IMR-90 (cell line): ENCODE data around the gene ESR2. TPM values are rescaled to one million over a fixed set of nuclear protein-coding genes. Genes with fewer than 3 reads are reported as not detected.

Experiments used
- ATAC-seq: fragments of 200-7000 bp; cut with Tn5 transposase; 2 replicates; pipeline ENCODE4 v1.9.1; 2020; ENCODE audit warnings: low read depth, mild to moderate bottlenecking, moderate library complexity
- BruUV-seq: library from RNA; stranded (reverse); fragments of 400-500 nt; replicated peaks from 2 replicates; lab custom pipeline; 2021; lab: Mats Ljungman, UMichigan
- CTCF ChIA-PET: fragments of 300-600 bp; formaldehyde crosslinking; extraction: SDS; loops from one replicate; lab custom pipeline; 2021; ENCODE audit warnings: antibody characterized with exemption; lab: Yijun Ruan, JAX
- POLR2A ChIA-PET: fragments of 300-600 bp; sonication (Branson Sonifier 250); formaldehyde crosslinking; loops from one replicate; lab custom pipeline; 2022; ENCODE audit warnings: antibody characterized with exemption; ENCODE audit not compliant: unreplicated experiment; lab: Charles Lee
- DNase-seq: peaks from one replicate; pipeline ENCODE4 v3.0.0; 2013
- H2AFZ ChIP-seq: replicated peaks from 2 replicates; pipeline ENCODE3; 2013; ENCODE audit warnings: low read length, mild to moderate bottlenecking; ENCODE audit not compliant: poor library complexity
- H2AK5ac ChIP-seq: 2 replicates; pipeline ENCODE4 v1.6.1; 2013; ENCODE audit warnings: low read depth, low read length, inconsistent platforms
- H2AK9ac ChIP-seq: replicated peaks from 2 replicates; pipeline ENCODE3; 2013; ENCODE audit warnings: mild to moderate bottlenecking, low read depth, low read length, moderate library complexity; ENCODE audit not compliant: poor library complexity
- H2BK120ac ChIP-seq: 2 replicates; pipeline ENCODE4 v1.6.1; 2013; ENCODE audit warnings: low read depth, low read length, inconsistent platforms
- H2BK15ac ChIP-seq: 3 replicates; pipeline ENCODE4 v1.6.1; 2013; ENCODE audit warnings: low read depth, low read length, inconsistent platforms
- H2BK20ac ChIP-seq: 2 replicates; pipeline ENCODE4 v1.6.1; 2013; ENCODE audit warnings: low read depth, mild to moderate bottlenecking, inconsistent platforms, low read length, moderate library complexity
- H2BK5ac ChIP-seq: 2 replicates; pipeline ENCODE4 v1.6.1; 2013; ENCODE audit warnings: mild to moderate bottlenecking, low read depth, low read length, inconsistent platforms; ENCODE audit not compliant: poor library complexity, severe bottlenecking
- H3K14ac ChIP-seq: replicated peaks from 2 replicates; pipeline ENCODE4 v1.6.1; 2013; ENCODE audit warnings: low read depth, low read length, inconsistent platforms
- H3K18ac ChIP-seq: 2 replicates; pipeline ENCODE4 v1.6.1; 2013; ENCODE audit warnings: low read depth, low read length, control low read depth
- H3K23ac ChIP-seq: 2 replicates; pipeline ENCODE4 v1.6.1; 2013; ENCODE audit warnings: low read depth, low read length, inconsistent platforms
- H3K27ac ChIP-seq: 2 replicates; pipeline ENCODE4 v1.5.1; 2013; ENCODE audit warnings: mild to moderate bottlenecking, control low read depth, low read length; ENCODE audit not compliant: insufficient read depth
- H3K27me3 ChIP-seq: 2 replicates; pipeline ENCODE4 v1.6.1; 2013; ENCODE audit warnings: low read length; ENCODE audit not compliant: control insufficient read depth, insufficient read depth
- H3K36me3 ChIP-seq: 2 replicates; pipeline ENCODE4 v1.6.1; 2013; ENCODE audit warnings: low read length, mixed read lengths; ENCODE audit not compliant: control insufficient read depth, insufficient read depth
- H3K4ac ChIP-seq: 2 replicates; pipeline ENCODE4 v1.6.1; 2013; ENCODE audit warnings: low read depth, low read length, inconsistent platforms
- H3K4me1 ChIP-seq: 2 replicates; pipeline ENCODE4 v1.6.1; 2013; ENCODE audit warnings: low read length, mixed read lengths; ENCODE audit not compliant: control insufficient read depth, insufficient read depth
- H3K4me2 ChIP-seq: 2 replicates; pipeline ENCODE4 v1.6.1; 2013; ENCODE audit warnings: low read depth, mild to moderate bottlenecking, control low read depth, low read length, moderate library complexity
- H3K4me3 ChIP-seq: 2 replicates; pipeline ENCODE4 v1.5.1; 2013; ENCODE audit warnings: low read depth, mild to moderate bottlenecking, control low read depth, low read length, moderate library complexity; ENCODE audit not compliant: insufficient read depth
- H3K56ac ChIP-seq: 2 replicates; pipeline ENCODE4 v1.6.1; 2013; ENCODE audit warnings: low read length, inconsistent platforms; ENCODE audit not compliant: insufficient read depth; ENCODE audit errors: extremely low read depth
- H3K79me1 ChIP-seq, 2 experiments: 2 replicates each; pipeline ENCODE4 v1.6.1; 2013; ENCODE audit warnings: low read length in 2 of 2, inconsistent platforms in 1 of 2, low read depth in 1 of 2
- H3K9ac ChIP-seq: 2 replicates; pipeline ENCODE4 v1.6.1; 2013; ENCODE audit warnings: low read depth, low read length, control low read depth
- H3K9me1 ChIP-seq: 2 replicates; pipeline ENCODE4 v1.6.1; 2013; ENCODE audit warnings: low read length, inconsistent platforms; ENCODE audit not compliant: insufficient read depth
- H3K9me3 ChIP-seq: 2 replicates; pipeline ENCODE4 v1.6.1; 2013; ENCODE audit warnings: low read length; ENCODE audit not compliant: control insufficient read depth, insufficient read depth
- H4K20me1 ChIP-seq: 2 replicates; pipeline ENCODE4 v1.6.1; 2013; ENCODE audit warnings: low read length, inconsistent platforms; ENCODE audit not compliant: insufficient read depth
- H4K5ac ChIP-seq: 2 replicates; pipeline ENCODE4 v1.6.1; 2013; ENCODE audit warnings: mild to moderate bottlenecking, low read depth, low read length, control low read depth
- H4K8ac ChIP-seq, 2 experiments: 2 replicates each; pipeline ENCODE4 v1.6.1; 2013; ENCODE audit warnings: low read depth in 2 of 2, low read length in 2 of 2, control low read depth in 1 of 2, inconsistent platforms in 1 of 2
- H4K91ac ChIP-seq: 2 replicates; pipeline ENCODE4 v1.6.1; 2013; ENCODE audit warnings: low read depth, low read length, inconsistent platforms; ENCODE audit not compliant: insufficient read depth
- BHLHE40 ChIP-seq: fragments of 150-350 bp; IDR thresholded peaks from 2 replicates; pipeline ENCODE4 v1.6.1; 2016; ENCODE audit warnings: mild to moderate bottlenecking, low read depth, low read length
- CHD1 ChIP-seq: IDR thresholded peaks from 2 replicates; pipeline ENCODE4 v1.6.1; 2012; ENCODE audit warnings: low read depth, low read length, improper control_type of control experiment
- CTCF ChIP-seq: conservative IDR thresholded peaks from 2 replicates; pipeline ENCODE4 v1.5.1; 2012; ENCODE audit warnings: mild to moderate bottlenecking, low read depth, low read length, improper control_type of control experiment
- FOS ChIP-seq: fragments of 150-350 bp; IDR thresholded peaks from 2 replicates; pipeline ENCODE4 v1.6.1; 2016; ENCODE audit warnings: low read depth, low read length
- MAZ ChIP-seq: IDR thresholded peaks from 2 replicates; pipeline ENCODE4 v1.6.1; 2012; ENCODE audit warnings: low read depth, mild to moderate bottlenecking, low read length, improper control_type of control experiment, moderate library complexity, borderline replicate concordance
- MXI1 ChIP-seq: IDR thresholded peaks from 2 replicates; pipeline ENCODE4 v1.6.1; 2012; ENCODE audit warnings: low read depth, mild to moderate bottlenecking, low read length, moderate library complexity, borderline replicate concordance
- NFE2L2 ChIP-seq: fragments of 150-350 bp; IDR thresholded peaks from 2 replicates; pipeline ENCODE4 v1.6.1; 2016; ENCODE audit warnings: low read depth, mild to moderate bottlenecking, low read length
- RCOR1 ChIP-seq: IDR thresholded peaks from 2 replicates; pipeline ENCODE4 v1.6.1; 2012; ENCODE audit warnings: mild to moderate bottlenecking, low read length, improper control_type of control experiment; ENCODE audit not compliant: insufficient replicate concordance
- WGBS, 2 experiments: methylation state at CpG; one replicate each; pipeline versions ENCODE4 v1.1.5 to v1.1.7; 2013; ENCODE audit warnings: missing lambda C conversion rate in 2 of 2; ENCODE audit not compliant: insufficient read length in 1 of 2; ENCODE audit errors: extremely low coverage in 2 of 2; 5-methylcytosine and 5-hydroxymethylcytosine counted together
- dilution Hi-C: fragments of 300-500 bp; cut with HindIII; formaldehyde crosslinking; loops from one replicate; pipeline ENCODE4 v1.14.3; 2018; ENCODE audit warnings: low sequenced_read_pairs; ENCODE audit not compliant: unreplicated experiment
- in situ Hi-C: fragments of 300-500 bp; cut with MboI; formaldehyde crosslinking; loops from 3 replicates; pipeline ENCODE4 v1.14.3; 2019; ENCODE audit warnings: low sequenced_read_pairs, inconsistent platforms, mixed read lengths
- intact Hi-C: fragments of 100-400 bp; cut with micrococcal nuclease; formaldehyde crosslinking; loops from 2 replicates; pipeline ENCODE4 v1.10.0; 2022
- polyA plus RNA-seq, 3 experiments: library from polyadenylated mRNA; depleted of rRNA; stranded (reverse); fragments of >200 nt; gene quantifications; 2 replicates each; pipeline ENCODE4 v1.2.3, GENCODE V29; 2012; ENCODE audit warnings: low replicate concordance in 1 of 3
- total RNA-seq: library from RNA; depleted of rRNA; stranded (reverse); fragments of >200 nt; gene quantifications from 2 replicates; pipeline ENCODE4 v1.2.3, GENCODE V29; 2012

ESR2 gene
- total and polyA plus RNA-seq, 2 of the 4 experiments (the other 2 are of a cell fraction): under 0.01 to 0.03 TPM

GRCh38 chr14:64196056-64196455 is 98.1 kb downstream of the ESR2 start:
- WGBS, 2 experiments: 81% methylated on average over 4 of the region's 5 CpGs; no CpG with 5 or more reads in 1 of the 2 experiments
- DNase-seq: no peak
- peaks cover 0 to 6% of the 10 kb centered on the region in 2 experiments; a peak in 1 of 4 replicates for H3K79me1 ChIP-seq
- no peak overlapping the region for H2AFZ ChIP-seq
- no peak overlapping the region for H3K23ac ChIP-seq
- peaks cover 13% of the 10 kb centered on the region for H3K4me1 ChIP-seq
- no peak overlapping the region; the same call in 1 of the 2 replicates for H3K4me2 ChIP-seq
- no peak overlapping the region for H2BK15ac ChIP-seq
- no peak overlapping the region for H2AK9ac ChIP-seq
- BruUV-seq: no TSS peak
- CTCF ChIA-PET: interaction anchor here (1.2 to 1.5 kb wide), 2 partner anchors 14 to 17 kb away, joined by 3 read pairs; no protein-coding TSS in a partner anchor
- no peak overlapping the region for H2BK20ac ChIP-seq
- H4K91ac ChIP-seq: no peak overlapping the region; the same call in 1 of the 2 replicates
- H2BK120ac ChIP-seq: peak overlapping the region; percentile 31; the same call in 1 of the 2 replicates
- no peaks in the 10 kb centered on the region for H3K36me3 ChIP-seq
- no peaks in the 10 kb centered on the region for H3K27me3 ChIP-seq
- no peaks in the 10 kb centered on the region for H4K20me1 ChIP-seq
- peaks cover 11% of the 10 kb centered on the region for H3K9me1 ChIP-seq
- no peak overlapping the region for H3K27ac ChIP-seq
- ATAC-seq: no peak
- peak overlapping the region; percentile 19; the same call in 1 of the 2 replicates for H4K5ac ChIP-seq
- peak overlapping the region; percentile 40; the same call in 1 of the 2 replicates for H3K4ac ChIP-seq
- H3K56ac ChIP-seq: no peak overlapping the region
- H3K14ac ChIP-seq: no peak overlapping the region; the same call in 1 of the 2 replicates
- no peaks in the 10 kb centered on the region for H3K9me3 ChIP-seq
- no peak overlapping the region; the same call in 1 of the 2 replicates for H3K18ac ChIP-seq
- no peak overlapping the region for H3K9ac ChIP-seq
- H4K8ac ChIP-seq: no peak overlapping the region
- H2BK5ac ChIP-seq: no peak overlapping the region
- peak overlapping the region; percentile 54; the same call in 1 of the 2 replicates for H2AK5ac ChIP-seq
- TF ChIP-seq FOS (no peak), MXI1 (no peak), BHLHE40 (no peak), CTCF (no peak), NFE2L2 (no peak), RCOR1 (no peak), CHD1 (no peak), MAZ (no peak)
- H3K4me3 ChIP-seq: no peak overlapping the region
- intact Hi-C loops (loop anchor here (10.0 kb wide), 1 partner anchor 99 kb away; the partner anchor contains the start of gene ESR2), in situ Hi-C loops (no loop called here), dilution Hi-C loops (no loop called here)
- POLR2A ChIA-PET: interaction anchor here (0.6 kb wide), 1 partner anchor 16 kb away, joined by 4 read pairs; no protein-coding TSS in a partner anchor
